ENCODE data around the gene FARSB.

GRCh38 chr2:222651718-222652418 is 4.0 kb downstream of the FARSB start:
- TF ChIP-seq CTCF (conservative IDR thresholded peaks at IDR 0.05): no peak
- TF ChIP-seq EZH2 (IDR thresholded peaks at IDR 0.05; ENCODE audit: low read depth): no peak
